Heart right ventricle (tissue), 16 donors: ENCODE measurements around the gene GFM1. TPM values are rescaled to one million over a fixed set of nuclear protein-coding genes. Genes with fewer than 3 reads are reported as not detected.

Experiments
- ATAC-seq, 8 donors: fragments of 200-7000 bp; cut with Tn5 transposase; one replicate each; pipeline ENCODE4 v1.9.1; 2020; ENCODE audit warnings: mild to moderate bottlenecking in 8 of 8, moderate library complexity in 8 of 8, moderate number of reproducible peaks in 1 of 8
- DNase-seq, 2 donors: peaks; one replicate each; pipeline ENCODE4 v3.0.0-alpha.2; 2020
- H3K27ac ChIP-seq, 10 donors: fragments of 200-600 bp; sonication (generic) in 2 of 10; one replicate each; pipeline versions ENCODE4 v1.5.0 to v1.8.0; 2020 to 2022; ENCODE audit warnings: mild to moderate bottlenecking in 3 of 10
- H3K27me3 ChIP-seq, 7 donors: fragments of 200-600 bp; one replicate each; pipeline ENCODE4 v1.8.0; 2021 to 2022; ENCODE audit warnings: mild to moderate bottlenecking in 2 of 7
- H3K36me3 ChIP-seq, 9 donors: fragments of 200-600 bp; sonication (generic) in 1 of 9; one replicate each; pipeline versions ENCODE4 v1.5.0 to v1.8.0; 2020 to 2022; ENCODE audit warnings: mild to moderate bottlenecking in 2 of 9
- H3K4me1 ChIP-seq, 9 donors: fragments of 200-600 bp; sonication (generic) in 1 of 9; one replicate each; pipeline versions ENCODE4 v1.5.0 to v1.8.0; 2020 to 2022; ENCODE audit warnings: mild to moderate bottlenecking in 4 of 9
- H3K4me3 ChIP-seq, 10 donors: fragments of 200-600 bp; sonication (generic) in 2 of 10; one replicate each; pipeline versions ENCODE4 v1.5.0 to v1.8.0; 2020 to 2022; ENCODE audit warnings: mild to moderate bottlenecking in 7 of 10, moderate library complexity in 2 of 10
- H3K9me3 ChIP-seq, 11 donors: fragments of 200-600 bp in 10 of 11; sonication (generic) in 2 of 11; one replicate each; pipeline versions ENCODE4 v1.5.0 to v1.8.0; 2013 to 2022; ENCODE audit warnings: mild to moderate bottlenecking in 2 of 11, control low read depth in 1 of 11, moderate library complexity in 1 of 11
- WGBS, 2 donors: extraction: QIAGEN DNeasy Blood & Tissue Kit; methylation state at CpG; one replicate each; pipeline ENCODE4 v1.1.7; 2013; ENCODE audit warnings: inconsistent platforms in 1 of 2; 5-methylcytosine and 5-hydroxymethylcytosine counted together
- intact Hi-C, 10 donors: fragments of 100-400 bp; cut with DNase I; formaldehyde crosslinking; loops; one replicate each; pipeline versions ENCODE4 v1.11.1 to v1.14.2; 2022
- long read RNA-seq, 3 donors: library from polyadenylated mRNA; unstranded; transcript quantifications; one replicate each; pipeline ENCODE4 v2.0.0, GENCODE V29; 2020 to 2021
- polyA plus RNA-seq, 2 donors: library from polyadenylated mRNA; stranded (reverse); fragments of 200-250 nt; gene quantifications; one replicate each; pipeline ENCODE4 v1.2.3, GENCODE V29; 2013
- total RNA-seq, 10 donors: library from RNA; stranded (reverse); fragmentation: NEBNext Ultra II Directional in 3 of 10; extraction: Animal tissue kit (Norgen Biotek cat#: 25700) in 3 of 10; gene quantifications; one replicate each; pipeline versions ENCODE4 v1.2.1 to v1.2.4, GENCODE V29; 2021 to 2023
- TF ChIP-seq, protein P1 (sequence below), 9 donors: fragments of 200-600 bp; sonication (generic) in 2 of 9; IDR thresholded peaks; one replicate each; pipeline versions ENCODE4 v1.5.0 to v1.8.0; 2021 to 2022; ENCODE audit warnings: antibody characterized with exemption in 9 of 9, mild to moderate bottlenecking in 5 of 9, moderate library complexity in 1 of 9
- donor health status: Arrhythmogenic right ventricular cardiomyopathy.
- donor health status: ischemic (EF 13 %, LVEDD 7.1; RV severe dilation, severe dysfunction).
- donor health status: healthy with polysubstance abuse.
- donor health status: DM: no; HTN: yes; CAD: no.
- donor health status: DM: no; HTN: no; CAD: no.
- donor health status: ischemic (EF 25% LVEDD 6.9; RV normal size, moderate dysfunction).
- donor health status: ischemic (EF 25% LVEDD 5.7; RV mildly dilated, moderate dysfunction).
- donor health status: healthy.
- donor health status: DM: yes; HTN: yes; CAD: no.
- donor health status: Ischemic cardiomyopathy.
- donor health status: ischemic (EF 35%, LVEDD 5.7; RV mildly dilated, moderate dysfunction).
- donor health status: nonischemic (EF 11% LVEDD 7.7; RV severe dilation, severe dysfunction).
- donor health status: DM: yes; HTN: yes; CAD: no.
- donor health status: PGD.
- donor health status: ischemic (EF 29% LVEDD 5.4; RV normal size, mild dysfunction).
- donor health status: nonischemic (EF 23%, LVEDD 6.1; RV moderate dilation, normal function).

GFM1 gene
- total RNA-seq, result 10 to 100 TPM; 46.9 to 86.4 (median 70.0) TPM
- polyA plus RNA-seq, result 10 to 100 TPM; 15.1 to 22.3 TPM
- long read RNA-seq, donor 1, transcript GFM1-201 (19 exons, 3,453 nt), result minor isoform, 6 of 133 reads
- long read RNA-seq, donor 1, transcript GFM1-210 (18 exons, 3,721 nt), result major isoform, 108 of 133 reads
- long read RNA-seq, donor 1, partial matches to known transcripts, result 7 of 133 reads
- long read RNA-seq, donor 1, other reads (novel, unspliced or antisense), result 12 of 133 reads
- long read RNA-seq, donor 2, transcript GFM1-210 (18 exons, 3,721 nt), result major isoform, 116 of 133 reads
- long read RNA-seq, donor 2, partial matches to known transcripts, result 8 of 133 reads
- long read RNA-seq, donor 2, other reads (novel, unspliced or antisense), result 8 of 133 reads
- long read RNA-seq, donor 3, transcript GFM1-210 (18 exons, 3,721 nt), result major isoform, 282 of 347 reads
- long read RNA-seq, donor 3, transcript GFM1-201 (19 exons, 3,453 nt), result minor isoform, 7 of 347 reads
- long read RNA-seq, donor 3, partial matches to known transcripts, result 26 of 347 reads
- long read RNA-seq, donor 3, other reads (novel, unspliced or antisense), result 32 of 347 reads

DNA sequence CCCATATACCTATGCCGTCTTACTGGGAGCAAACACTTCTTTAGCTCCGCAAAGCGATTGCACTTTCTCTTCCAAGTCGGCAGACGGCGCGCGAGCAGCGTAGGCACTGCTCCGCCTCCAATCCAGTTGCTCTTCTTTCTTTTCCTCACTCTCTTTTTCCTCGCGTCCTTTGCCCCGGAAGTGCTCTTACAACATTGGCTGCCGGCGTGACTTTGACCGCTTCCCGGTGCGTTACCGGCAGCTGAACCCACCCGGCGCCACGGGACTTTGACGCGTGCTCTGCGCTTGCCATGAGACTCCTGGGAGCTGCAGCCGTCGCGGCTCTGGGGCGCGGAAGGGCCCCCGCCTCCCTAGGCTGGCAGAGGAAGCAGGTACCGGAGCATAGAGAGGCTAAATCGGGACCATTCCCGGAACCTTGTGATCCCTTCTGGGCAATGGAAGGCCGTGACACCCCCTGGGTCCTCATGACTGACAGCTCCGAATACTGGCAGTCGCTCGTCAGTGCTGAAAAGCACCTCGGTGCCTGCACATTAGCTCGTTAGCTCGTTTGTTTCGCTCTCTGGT is at the start of gene GFM1:
TSS of gene GFM1 (plus strand) at position 183 of the 564 bp plus-strand sequence. CDS start at position 291, 108 bp downstream.
- ATAC-seq, result peak; percentile 96 to 99 (median 98)

DNA sequence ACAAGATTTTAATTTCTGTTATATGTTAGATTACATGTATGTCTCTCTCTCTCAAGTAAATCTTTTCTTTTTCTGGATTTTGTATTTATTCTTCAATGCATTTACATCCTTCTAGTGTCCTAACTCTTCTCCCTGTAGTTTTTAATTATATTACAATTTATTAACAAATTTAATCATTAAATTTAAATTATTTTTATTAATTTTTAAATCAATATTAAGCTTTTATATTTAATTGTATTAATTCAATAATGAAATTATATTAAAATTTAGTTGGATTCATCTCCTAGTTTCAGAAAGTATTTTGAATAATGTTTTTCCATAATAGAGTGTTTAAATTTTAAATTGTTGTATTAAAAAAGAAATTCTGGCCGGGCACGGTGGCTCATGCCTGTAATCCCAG is 43.5 kb upstream of the GFM1 start:
- Histone ChIP-seq H3K9me3 (no peaks in the 10 kb centered on the region), H3K27me3 (no peaks in the 10 kb centered on the region), H3K36me3 (peaks cover 0 to 84% (median 0%) of the 10 kb centered on the region in 9 donors), H3K4me3 (no peak overlapping the region), H3K27ac (no peak overlapping the region), H3K4me1 (no peaks in the 10 kb centered on the region)
- WGBS, 2 donors, result 98% methylated on average over 2 of the region's 2 CpGs
- TF ChIP-seq, protein P1, sequence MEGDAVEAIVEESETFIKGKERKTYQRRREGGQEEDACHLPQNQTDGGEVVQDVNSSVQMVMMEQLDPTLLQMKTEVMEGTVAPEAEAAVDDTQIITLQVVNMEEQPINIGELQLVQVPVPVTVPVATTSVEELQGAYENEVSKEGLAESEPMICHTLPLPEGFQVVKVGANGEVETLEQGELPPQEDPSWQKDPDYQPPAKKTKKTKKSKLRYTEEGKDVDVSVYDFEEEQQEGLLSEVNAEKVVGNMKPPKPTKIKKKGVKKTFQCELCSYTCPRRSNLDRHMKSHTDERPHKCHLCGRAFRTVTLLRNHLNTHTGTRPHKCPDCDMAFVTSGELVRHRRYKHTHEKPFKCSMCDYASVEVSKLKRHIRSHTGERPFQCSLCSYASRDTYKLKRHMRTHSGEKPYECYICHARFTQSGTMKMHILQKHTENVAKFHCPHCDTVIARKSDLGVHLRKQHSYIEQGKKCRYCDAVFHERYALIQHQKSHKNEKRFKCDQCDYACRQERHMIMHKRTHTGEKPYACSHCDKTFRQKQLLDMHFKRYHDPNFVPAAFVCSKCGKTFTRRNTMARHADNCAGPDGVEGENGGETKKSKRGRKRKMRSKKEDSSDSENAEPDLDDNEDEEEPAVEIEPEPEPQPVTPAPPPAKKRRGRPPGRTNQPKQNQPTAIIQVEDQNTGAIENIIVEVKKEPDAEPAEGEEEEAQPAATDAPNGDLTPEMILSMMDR (IDR thresholded peaks at IDR 0.05), result no peak
- DNase-seq (no peak), ATAC-seq (no peak)
- intact Hi-C loops, result no loop called here

More for the DNA sequence above, at the start of gene GFM1:
- H3K4me3 ChIP-seq, result peak within 1 kb of the TSS; percentile 55 to 86 (median 78)
- H3K27ac ChIP-seq, result peak within 1 kb of the TSS; percentile 76 to 92 (median 88)
- no peaks in the 10 kb centered on the region for H3K9me3 ChIP-seq
- H3K36me3 ChIP-seq, result peaks cover 0 to 38% (median 7%) of the 10 kb centered on the region in 9 donors
- DNase-seq, result peak; percentile 88 to 94
- no peaks in the 10 kb centered on the region for H3K27me3 ChIP-seq
- intact Hi-C loops, result loop anchor here in 8 of 10 donors (5.0 to 10.0 kb wide), 7 partner anchors 70 to 1490 kb away; partner anchors contain the start of gene MLF1 (in 4 of the 8)
- TF ChIP-seq, protein P1 (IDR thresholded peaks at IDR 0.05), result peak; percentile 58 to 97 (median 89)
- 0 to 1% methylated on average over 42 of the region's 42 CpGs for WGBS, 2 donors
- peaks cover 4 to 40% (median 22%) of the 10 kb centered on the region in 9 donors for H3K4me1 ChIP-seq

DNA sequence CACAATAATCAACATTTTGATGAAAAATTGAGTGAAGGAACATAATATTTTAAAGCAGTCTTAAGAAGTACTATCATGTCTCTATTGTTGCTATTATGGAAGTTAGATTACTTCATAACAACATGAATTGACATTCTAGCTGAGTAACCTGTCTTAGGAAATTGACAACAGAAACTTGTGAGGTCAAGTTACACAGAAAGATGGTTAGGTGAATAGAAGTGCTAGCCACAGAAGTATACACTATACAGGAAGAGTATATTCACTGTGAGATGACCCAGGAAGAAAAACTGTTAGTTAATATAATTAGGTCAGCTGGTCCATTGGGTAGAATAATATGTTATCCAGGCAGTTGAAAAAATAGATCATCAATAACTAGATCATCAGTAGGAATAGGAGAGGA is 42.1 kb upstream of the GFM1 start:
- Histone ChIP-seq H3K27ac (no peak overlapping the region), H3K4me1 (no peaks in the 10 kb centered on the region), H3K27me3 (no peaks in the 10 kb centered on the region), H3K9me3 (no peaks in the 10 kb centered on the region), H3K36me3 (peaks cover 0 to 88% (median 0%) of the 10 kb centered on the region in 9 donors), H3K4me3 (no peak overlapping the region)
- no peak for ATAC-seq
- TF ChIP-seq, protein P1 (IDR thresholded peaks at IDR 0.05), result no peak
- intact Hi-C loops, result no loop called here
- no peak for DNase-seq
